Prostate gland (tissue), 2 donors: ENCODE data around the gene MRPS15.

ENCODE experiments used
- CTCF ChIP-seq, 4 experiments: fragments of 200-600 bp in 2 of 4; fragments of 450-650 bp in 2 of 4; sonication (generic) in 2 of 4; IDR thresholded peaks; 1 replicate in 3 of 4; 2 replicates in 1 of 4; pipeline ENCODE4 v1.5.1; 2016 to 2019; ENCODE audit warnings: antibody characterized with exemption in 4 of 4, mild to moderate bottlenecking in 2 of 4, moderate library complexity in 2 of 4
- POLR2A ChIP-seq: fragments of 450-650 bp; IDR thresholded peaks from one replicate; pipeline ENCODE4 v1.6.1; 2016; ENCODE audit warnings: antibody characterized with exemption, mild to moderate bottlenecking

GRCh38 chr1:36476945-36477344 lies 12.8 kb upstream of the MRPS15 start:
- TF ChIP-seq CTCF (IDR thresholded peaks at IDR 0.05) (no peak), POLR2A (no peak)
